HuH-7 (cell line): ENCODE data around the gene SYNJ2.

Experiments
- DNase-seq: peaks from one replicate; pipeline ENCODE4 v3.0.0; 2011; ENCODE audit warnings: low spot score

The SYNJ2 gene

DNA sequence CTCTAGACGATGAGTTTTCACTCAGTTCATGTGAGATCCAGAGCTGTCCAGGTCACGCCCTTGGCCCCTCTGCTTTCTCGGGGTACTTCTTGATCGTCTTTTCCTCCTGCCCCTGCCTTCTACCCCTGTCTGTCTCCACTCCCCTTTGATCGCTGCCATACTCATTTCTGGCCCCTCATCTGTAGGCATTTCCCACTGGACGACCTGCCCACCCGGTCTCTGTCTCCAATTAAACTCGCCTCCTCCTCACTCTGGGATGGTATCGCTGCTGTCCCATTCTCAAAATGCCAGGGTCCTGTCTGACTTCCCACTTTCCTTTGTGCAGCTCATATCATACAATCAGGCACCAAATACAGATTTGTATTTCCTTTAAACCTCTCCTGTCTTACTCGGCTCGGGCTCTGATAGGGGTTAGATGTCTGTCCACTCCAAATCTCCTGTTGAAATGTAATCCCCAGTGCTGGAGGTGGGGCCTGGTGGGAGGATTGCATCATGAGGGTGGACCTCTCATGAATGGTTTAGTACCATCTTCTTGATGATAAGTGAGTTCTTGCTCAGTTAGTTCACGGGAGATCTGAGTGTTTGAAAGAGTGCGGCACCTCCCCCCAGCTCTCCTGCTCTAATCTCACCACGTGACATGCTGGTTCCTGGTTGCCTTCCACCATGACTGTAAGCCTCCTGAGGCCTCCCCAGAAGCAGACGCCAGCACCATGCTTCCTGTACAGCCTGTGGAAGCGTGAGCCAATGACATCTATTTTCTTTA is 3.5 kb upstream of the SYNJ2 start:
- no peak for DNase-seq

DNA sequence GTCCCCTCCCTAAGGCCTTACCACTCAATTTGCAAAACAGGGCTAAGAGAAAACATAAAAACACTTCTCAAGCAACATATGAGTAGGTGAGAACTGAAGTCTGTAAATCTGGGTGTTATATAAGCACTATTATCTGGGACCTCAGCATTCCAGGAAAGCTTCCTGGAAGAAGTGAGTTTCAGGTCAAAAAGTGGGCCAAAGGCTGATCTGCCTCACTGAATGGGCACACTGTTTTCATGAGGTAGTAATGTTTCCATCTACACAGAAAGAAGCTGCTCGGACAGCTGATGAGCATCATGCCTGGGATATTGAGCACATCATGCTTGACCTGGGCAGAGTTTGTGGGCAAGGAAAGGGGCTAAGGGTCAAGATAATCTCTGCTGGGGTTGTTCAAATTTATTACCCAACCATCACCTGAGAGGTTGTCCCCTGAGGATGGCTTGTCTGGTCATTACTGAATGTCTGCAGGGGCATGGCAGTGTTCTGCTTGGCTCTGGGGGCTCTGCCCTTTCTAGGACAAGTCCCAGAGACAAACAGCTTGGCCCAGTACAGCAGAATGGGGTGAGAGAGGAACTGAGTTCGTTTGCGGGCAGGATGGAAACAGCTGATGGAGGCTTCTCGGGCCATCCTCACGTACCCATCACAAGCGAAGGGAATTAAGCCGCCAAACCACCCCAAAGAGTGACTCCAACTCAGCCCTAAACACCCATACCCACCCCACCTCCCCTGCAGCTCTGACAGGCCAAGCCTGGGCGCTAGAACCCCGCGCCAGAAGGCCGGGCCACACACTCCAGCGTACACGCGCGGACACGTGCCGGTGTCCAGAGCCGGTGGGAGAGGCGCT is 1.2 kb upstream of the SYNJ2 start:
- no peak for DNase-seq

DNA sequence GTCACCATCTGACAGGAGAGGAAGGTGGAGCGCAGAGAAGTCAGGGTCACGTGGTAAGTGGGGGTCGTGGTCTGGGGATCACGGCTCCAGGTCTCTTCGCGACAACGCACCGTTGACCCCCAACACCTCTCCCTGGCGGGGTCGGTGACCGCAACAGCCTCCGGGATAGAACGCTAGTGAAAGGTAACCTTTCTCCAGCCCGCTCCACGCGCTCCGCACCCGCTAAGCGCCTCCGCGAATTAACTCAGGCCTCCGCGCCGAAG is 600 bp upstream of the SYNJ2 start:
- no peak for DNase-seq

DNA sequence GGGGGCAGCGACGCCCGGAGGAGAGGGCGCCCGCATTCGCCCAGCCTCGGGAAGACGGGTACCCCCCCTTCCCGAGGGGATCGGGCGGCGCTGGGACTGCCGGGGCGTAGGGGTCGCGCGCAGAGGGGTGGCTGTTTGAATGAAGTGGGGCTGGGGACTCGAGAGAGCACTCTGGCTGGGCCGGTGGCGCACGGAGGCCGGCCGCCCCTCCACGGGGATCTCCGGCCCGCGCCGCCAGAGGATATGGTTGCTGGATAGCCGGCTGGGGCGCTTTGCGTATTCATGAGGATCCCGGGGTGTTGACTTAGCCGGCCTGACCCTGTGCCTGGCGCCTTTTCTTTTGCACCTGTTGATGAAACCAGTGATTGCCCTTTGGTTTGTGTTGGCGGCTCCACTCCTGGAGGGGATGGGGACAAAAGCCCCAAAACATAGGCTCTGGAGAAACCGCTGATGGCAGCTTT is 469 bp downstream of the SYNJ2 start:
- no peak for DNase-seq

DNA sequence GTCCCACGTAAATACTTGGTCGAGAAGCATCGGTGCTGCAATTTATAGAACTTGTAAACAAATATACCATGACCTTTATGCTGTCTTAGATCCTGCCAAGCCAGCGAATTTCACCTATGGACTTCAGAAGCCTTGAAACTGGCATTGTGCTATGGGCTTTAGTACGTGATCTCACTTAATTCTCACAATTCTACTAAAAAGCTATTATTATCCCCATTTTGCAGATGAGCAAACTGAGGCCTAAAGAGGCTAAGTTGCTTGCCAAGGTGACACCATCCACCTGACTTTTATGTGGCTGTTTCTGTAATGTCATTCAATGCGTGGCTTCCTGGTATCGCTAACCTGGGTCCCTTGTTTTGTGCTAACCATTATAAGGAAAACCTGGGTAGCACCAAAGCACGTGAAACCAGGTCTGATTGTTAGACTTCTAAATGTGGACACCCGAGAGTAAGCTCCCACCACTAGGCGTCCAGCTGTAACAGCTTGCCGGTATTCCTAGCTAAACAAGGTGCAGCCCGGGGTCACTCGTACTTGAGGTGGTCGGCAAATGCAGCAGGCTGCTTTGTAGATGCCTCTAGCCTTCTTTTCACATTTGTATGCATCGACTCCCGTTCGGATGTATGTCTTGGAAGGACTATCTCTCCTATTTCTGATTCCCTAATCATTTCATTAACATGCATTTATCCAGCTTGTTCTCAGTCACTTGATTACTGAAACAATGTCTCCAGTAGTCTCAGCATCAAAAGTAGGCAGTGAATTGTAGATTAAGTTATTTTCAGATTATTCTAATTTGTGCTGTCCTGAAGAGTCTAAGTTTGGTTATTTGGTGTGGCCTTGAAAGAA is 1.1 kb downstream of the SYNJ2 start:
- peak; percentile 85 for DNase-seq

DNA sequence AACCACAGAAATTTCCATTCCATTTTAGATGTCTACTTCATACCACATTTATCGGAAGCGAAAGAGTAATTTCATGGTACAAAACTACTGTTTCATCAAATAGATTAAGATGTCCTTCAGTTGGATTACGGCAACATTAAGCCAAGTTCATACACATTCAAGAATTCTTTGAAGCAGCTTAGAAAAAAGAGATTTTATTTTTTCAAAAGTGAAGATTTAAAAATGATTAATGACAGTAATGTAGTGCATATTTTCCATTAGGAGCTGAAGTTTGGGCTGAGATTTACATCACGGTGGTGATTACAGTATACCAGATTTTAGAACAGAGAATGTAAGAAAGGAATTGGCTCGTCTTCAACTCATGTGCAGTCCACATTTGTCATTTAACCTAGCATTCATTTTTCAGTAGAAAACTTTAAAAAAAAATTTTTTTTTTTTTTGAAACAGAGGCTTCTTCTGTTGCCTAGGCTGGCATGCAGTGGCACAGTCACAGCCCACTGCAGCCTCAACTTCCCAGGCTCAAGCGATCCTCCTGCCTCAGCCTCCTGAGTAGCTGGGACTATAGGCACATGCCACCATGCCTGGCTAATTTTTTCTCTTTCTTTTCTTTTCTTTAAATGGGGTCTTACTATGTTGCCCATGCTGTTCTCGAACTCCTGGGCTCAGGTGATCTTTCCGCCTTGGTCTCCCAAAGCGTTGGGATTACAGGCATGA is 1.9 kb downstream of the SYNJ2 start:
- DNase-seq, result no peak

DNA sequence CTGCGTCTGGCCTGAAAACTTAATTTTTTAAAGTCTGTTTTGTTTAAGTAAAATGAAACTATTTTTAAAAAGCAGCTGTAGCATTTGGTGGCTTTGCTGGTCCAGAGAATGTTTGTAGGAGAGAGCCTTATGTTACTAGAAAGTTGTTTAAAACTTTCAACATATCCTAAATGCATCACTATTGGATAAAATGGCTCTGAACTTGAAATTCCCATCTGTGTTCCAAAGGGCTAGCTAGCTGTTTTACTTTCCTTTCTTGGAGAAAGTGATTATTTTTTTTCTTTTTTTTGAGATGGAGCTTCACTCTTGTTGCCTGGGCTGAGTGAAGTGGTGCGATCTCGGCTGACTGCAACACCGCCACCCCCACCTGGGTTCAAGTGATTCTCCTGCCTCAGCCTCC is 2.5 kb downstream of the SYNJ2 start:
- no peak for DNase-seq

DNA sequence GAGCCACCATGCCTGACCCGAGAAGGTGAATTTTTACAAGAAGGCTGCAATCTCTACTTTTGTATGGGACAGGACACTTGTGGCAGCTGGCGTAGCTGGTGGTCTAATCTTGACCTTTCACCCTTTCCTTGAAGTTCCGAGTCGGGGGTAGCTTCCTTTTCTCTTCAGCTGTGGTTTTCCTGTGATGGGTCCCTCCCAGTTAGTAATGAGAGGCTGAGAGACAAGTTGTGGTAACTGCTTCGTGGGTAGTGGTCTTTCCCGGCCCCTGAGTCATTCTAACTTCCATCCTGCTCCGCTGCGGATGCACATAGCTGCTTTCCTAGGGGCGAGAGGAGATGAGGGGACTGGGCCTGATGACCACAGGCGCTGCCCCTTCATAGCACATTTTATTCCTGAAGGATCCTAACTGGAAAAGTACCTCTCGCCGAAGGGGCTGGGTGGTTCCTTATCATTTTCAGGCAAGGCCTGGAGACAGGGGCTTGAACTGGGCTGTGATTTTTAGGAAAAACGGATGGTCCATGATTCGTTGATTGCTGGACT is 3.1 kb downstream of the SYNJ2 start:
- no peak for DNase-seq

DNA sequence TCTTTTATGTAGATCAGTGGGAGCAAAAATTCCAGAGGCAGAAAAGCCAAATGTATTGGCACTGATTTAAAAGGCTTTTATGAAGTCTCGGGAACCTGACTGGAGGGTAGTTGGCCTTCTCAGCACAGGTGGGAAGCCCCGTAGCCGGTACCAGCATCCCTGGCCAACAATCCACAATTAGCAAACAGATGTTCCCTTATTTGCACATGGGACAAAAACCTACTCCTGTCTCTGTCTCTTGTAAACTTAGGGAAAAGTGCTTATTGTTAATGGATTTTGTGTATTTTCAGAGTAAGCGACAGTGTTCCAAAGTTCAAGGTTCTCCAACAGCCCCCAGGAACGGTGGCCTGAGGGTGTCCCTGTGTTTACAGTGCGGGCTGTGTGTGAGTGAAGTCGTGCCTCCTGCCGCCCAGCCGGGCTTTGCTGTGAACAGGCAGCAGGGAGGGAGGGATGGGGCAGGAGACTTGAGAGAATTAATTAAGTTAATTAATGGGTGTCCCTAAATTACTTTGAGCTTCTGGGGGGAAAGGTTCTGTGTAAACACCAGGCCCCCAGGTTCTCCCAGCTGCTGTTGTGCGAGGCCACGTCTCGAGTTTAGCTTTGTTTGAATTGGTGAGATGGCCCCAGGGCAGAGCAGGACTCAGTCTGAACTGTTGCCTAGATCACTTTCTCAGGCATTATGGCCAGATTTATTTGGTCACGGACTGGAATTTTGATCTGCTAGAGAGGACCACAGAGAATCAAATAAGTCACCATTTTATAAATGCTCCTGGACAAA is 3.9 kb downstream of the SYNJ2 start:
- DNase-seq, result peak; percentile 70

DNA sequence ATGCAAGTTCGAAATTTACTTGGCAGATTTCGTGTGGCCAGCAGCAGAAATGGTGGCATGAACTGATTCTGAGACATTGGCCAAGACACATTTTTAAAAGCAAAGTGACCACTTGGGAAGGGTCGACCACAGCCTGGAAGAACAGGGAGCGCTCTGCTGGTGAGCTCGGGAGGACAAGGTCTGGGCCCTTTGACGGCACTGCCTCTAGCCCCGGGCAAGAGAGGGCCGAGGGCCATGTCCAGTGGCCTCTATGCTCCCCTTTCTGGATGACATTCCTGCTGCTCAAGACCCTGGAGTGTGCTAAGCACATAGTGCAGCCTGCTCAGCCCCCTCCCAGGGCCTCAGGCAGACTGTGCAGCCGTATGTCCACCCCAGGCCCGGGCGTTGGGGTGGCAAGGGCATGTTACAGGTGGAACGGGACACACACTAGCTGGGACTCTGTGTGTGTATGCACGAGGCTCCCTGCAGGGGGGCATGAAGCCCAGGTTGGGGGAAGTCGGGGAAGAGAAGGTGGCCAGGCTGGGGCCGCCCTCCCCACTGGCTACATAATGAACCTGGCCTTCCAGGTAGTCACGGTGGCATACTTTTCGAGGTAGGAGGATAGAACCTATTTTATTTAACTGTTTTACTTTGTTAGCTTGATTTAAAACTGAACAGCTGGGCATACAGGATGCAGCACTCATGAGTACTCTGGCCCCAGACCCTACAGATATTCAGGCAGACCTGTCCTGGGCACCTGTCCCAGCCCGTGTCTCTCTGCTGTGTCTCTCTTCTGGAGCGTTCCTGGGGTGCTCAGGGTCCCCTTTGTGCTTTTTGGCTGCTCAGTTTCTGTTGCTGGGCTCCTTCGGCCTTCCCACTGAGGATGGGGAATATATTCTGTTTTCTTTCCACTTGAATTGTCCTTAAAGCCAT is 6.4 kb downstream of the SYNJ2 start:
- no peak for DNase-seq

DNA sequence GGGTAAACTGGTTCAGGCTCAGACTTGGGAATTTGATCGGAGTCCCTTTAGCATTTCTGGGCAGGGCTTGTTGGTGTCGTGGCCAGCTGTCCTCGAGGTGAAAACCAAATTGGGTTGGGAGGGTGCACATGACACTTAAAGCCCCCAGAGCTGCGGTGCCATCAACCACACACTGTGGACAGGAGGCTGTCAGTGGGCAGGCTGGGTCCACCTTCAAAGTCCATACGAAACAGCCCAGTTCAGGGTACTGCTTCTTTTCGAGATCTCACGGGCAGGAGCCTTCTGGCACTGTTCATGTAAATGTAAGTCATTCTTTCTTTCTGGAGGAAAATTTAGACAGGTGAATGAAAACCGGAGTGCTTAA is 7.0 kb downstream of the SYNJ2 start:
- DNase-seq, result no peak

DNA sequence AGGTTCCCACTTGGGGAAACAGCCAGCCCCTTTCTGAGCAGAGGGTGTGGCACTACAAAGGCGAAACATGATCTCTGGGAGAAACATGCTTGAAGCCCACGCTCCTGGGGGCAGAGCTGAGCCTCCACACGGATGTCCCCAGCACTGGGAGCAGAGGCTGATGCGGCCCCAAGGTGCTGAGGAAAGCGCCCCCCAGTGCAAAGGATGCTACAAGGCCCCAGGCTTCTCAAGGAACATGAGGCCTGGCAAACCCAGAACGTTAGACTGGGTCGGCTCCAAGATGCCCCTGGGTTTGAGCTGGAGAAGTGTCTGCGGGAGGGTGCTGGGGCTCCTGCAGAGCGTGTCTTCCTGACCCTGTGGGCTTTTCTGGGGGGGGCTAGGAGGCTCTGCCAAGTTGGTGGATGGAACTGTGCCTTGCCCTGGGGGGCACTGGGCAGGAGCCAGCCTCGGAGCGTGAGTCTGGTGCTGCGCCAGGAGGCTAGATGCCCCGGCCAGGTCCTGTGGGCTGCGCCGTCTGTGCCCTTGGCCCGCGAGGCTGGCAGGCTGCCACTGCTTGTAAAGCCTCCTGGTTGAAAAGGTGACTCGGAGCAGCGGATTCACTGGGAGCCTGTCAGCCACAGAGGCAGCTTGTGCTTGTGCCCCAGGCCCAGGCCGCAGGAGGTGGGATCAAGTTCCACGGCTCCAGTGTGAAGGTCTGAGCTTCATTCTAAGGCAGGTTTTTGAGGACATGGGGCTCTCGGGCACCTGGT is 8.1 kb downstream of the SYNJ2 start:
- no peak for DNase-seq

DNA sequence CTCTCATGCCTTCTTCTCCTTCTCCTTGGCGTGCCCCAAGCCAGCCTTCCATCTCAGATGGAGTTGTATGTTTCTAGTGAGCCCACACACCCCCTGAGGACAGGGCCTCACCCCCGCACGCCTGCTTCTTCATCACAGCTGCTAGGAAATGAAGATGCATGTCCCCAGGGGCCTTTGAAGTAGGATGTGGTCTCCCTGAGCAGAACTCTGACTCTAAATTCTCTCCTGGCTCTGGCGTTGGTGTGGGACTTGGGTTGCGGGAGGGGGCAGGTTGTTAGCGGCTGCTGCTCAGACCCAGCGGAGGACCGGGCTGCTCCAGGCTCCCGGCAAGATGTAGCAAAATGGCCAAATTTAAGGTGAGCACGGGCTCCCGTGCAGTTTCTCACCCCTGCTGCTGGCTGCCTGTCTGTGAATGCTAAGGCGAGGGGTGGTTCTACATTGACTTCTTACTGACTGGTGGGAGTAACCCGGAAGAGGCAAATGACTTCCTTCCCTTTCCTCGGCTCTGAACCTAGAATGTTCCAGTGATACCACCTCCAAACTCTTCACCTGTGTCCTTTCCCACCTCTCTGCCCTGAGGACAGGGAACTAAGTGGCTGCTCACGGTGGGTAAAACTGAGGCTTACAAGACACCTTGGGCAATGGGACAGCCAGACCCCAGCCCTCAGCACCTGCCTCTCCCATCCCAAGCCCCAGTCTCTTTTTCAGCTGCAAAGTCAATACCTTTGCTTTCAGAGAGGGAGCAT is 8.8 kb downstream of the SYNJ2 start:
- DNase-seq, result no peak

DNA sequence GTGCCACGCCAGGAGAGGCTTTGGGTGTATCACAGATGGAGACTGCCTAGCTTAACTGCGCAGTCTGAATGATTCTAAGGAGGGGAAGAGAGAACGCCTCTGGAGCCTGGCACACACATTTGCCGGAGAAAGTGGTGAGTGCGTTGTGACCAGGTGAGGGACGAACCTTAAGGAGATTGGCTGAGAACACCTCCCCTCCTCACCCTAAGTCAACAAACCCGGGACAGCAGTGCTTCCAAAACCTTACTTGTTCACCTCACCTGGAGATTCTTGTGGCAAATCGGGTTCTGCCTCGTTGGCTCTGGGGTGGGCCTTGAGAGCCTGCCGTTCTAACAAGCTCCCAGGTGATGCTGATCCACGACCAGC is 9.4 kb downstream of the SYNJ2 start:
- no peak for DNase-seq

DNA sequence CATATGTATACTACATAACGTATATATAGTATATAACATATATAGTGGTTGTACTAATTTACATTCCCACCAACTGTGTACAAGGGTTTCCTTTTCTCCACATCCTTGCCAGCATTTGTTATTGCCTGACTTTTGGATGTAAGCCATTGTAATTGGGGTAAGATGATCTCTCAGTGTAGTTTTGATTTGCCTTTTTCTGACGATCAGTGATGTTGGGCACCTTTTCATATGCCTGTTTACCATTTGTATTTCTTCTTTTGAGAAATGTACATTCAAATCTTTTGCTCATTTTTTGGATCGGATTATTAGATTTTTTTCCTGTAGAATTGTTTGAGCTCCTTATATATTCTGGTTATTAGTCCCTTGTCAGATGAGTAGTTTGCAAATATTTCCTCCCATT is 11.4 kb downstream of the SYNJ2 start:
- DNase-seq, result no peak

DNA sequence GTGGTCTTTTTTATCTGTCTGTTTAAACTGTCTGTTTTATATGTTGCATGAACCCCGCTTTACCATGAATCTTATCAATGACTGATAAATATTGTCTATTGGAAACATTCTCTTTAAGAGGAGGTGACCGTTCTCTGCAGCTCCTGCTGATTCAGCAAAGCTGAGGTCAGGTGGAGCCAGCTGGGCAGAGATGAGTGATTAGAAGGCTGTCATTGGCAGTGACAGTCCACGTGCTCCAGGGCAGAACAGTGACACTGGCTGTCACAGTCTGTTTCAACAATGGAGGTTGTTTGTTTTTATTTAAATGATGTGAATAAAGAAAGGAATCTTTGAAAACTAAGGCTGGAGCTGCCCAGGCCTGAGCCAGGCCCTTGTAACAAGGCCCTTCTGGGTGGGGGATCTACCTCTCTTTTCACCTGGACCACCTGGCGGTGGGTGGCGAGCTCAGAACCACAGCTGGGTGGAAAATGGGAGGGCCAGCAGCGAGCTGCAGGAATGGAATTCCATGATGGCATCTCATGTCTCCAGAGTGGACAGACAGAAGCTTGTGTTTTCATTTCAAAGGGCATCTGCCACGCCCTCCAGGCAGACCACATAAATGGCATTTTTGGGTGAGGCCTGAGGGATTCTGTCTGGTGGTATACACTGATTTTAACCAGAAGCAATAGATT is 12.6 kb downstream of the SYNJ2 start:
- DNase-seq, result no peak

DNA sequence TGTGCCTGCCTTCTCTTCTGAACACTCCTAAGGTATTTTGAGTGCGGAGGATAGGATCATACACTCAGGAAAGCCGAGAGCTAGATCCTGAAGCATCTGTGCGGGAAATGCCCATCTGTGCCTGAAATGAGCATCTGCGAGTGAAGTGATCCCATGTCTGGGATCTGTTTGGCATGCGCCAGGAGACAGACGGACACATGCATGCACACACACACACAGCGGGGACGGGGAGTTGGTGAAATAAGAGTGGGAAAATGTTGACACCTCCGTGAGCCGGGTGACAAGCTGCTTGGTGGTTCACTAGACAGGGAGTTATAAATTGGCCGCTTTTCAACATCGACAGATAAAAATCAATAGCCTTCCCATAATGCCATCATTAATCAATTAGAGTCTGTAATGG is 13.8 kb downstream of the SYNJ2 start:
- DNase-seq, result no peak

DNA sequence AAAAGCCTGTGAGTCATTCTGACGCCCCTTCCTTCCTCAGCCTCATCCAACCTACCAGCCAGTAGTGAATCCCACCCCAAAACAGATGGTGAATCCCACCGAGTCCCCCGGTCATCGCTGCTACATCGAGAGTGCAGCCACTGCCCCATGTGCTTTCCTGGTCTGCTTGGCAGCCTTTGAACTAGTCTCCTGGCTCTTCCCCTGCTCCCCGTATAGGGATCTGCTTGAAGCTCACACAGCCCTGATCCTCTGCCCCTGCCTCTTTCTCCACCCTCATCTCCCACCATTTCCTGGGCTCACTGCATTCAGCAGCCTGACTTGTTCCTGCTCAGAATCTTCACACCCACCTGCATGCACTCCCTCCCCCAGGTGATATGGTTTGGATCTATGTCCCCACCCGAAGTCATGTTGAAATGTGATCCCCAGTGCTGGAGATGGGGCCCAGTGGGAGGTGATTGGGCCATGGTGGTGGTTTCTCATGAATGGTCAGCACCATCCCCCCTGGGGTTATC is 14.6 kb downstream of the SYNJ2 start:
- DNase-seq, result no peak
